NCI-H69 (cell line): ENCODE data around the gene EIF5B.
"Not testable (repeated sequence)": the region's sequence is repeated elsewhere in the genome, so short reads cannot be mapped to it uniquely, and the experiment has no call there.

ENCODE experiments used
- DNase-seq: peaks from one replicate; lab custom pipeline; 2025; lab: John Stamatoyannopoulos, UW

The EIF5B gene

GRCh38 chr2:99337113-99338028 lies at the start of gene EIF5B:
Gene EIF5B (plus strand): TSS chr2:99337389. CDS start chr2:99337555, 166 bp downstream.
- peak; percentile 96 for DNase-seq

GRCh38 chr2:99297994-99298393 lies 39.2 kb upstream of the EIF5B start:
- DNase-seq = no peak

- DNase-seq = no peak
Measured at GRCh38 chr2:99299580-99299979, 37.6 kb upstream of the EIF5B start.

GRCh38 chr2:99301097-99301496 lies 36.1 kb upstream of the EIF5B start, which contains the start of gene LYG1:
Gene LYG1 (minus strand): TSS chr2:99301197. CDS start chr2:99295670, 5,527 bp downstream.
- DNase-seq = not testable (repeated sequence)

- no peak for DNase-seq
Measured at GRCh38 chr2:99317161-99317872, 19.9 kb upstream of the EIF5B start.

GRCh38 chr2:99317873-99318200 lies 19.4 kb upstream of the EIF5B start:
- not testable (repeated sequence) for DNase-seq

GRCh38 chr2:99325384-99325783 lies 11.8 kb upstream of the EIF5B start:
- no peak for DNase-seq

GRCh38 chr2:99335911-99336803 lies 1.0 kb upstream of the EIF5B start, which contains the start of gene TXNDC9:
Gene TXNDC9 (minus strand): TSS chr2:99336333. CDS start chr2:99333210, 3,123 bp downstream.
- peak; percentile 99 for DNase-seq

GRCh38 chr2:99336804-99337112 lies 431 bp upstream of the EIF5B start:
- no peak for DNase-seq

GRCh38 chr2:99338029-99338585 lies 918 bp downstream of the EIF5B start:
- DNase-seq = peak; percentile 45

- DNase-seq = no peak
Measured at GRCh38 chr2:99340669-99341236, 3.6 kb downstream of the EIF5B start.

GRCh38 chr2:99342536-99342935 lies 5.3 kb downstream of the EIF5B start:
- DNase-seq = no peak

- not testable (repeated sequence) for DNase-seq
Measured at GRCh38 chr2:99345446-99345845, 8.3 kb downstream of the EIF5B start.

- no peak for DNase-seq
Measured at GRCh38 chr2:99346218-99346617, 9.0 kb downstream of the EIF5B start.

- no peak for DNase-seq
Measured at GRCh38 chr2:99348173-99348572, 11.0 kb downstream of the EIF5B start.

- no peak for DNase-seq
Measured at GRCh38 chr2:99350194-99350593, 13.0 kb downstream of the EIF5B start.

GRCh38 chr2:99354070-99354469 lies 16.9 kb downstream of the EIF5B start:
- no peak for DNase-seq

- DNase-seq = not testable (repeated sequence)
Measured at GRCh38 chr2:99354825-99355224, 17.6 kb downstream of the EIF5B start.

GRCh38 chr2:99356853-99357252 lies 19.7 kb downstream of the EIF5B start:
- DNase-seq = no peak

- no peak for DNase-seq
Measured at GRCh38 chr2:99365661-99366060, 28.5 kb downstream of the EIF5B start.

- DNase-seq = not testable (repeated sequence)
Measured at GRCh38 chr2:99368854-99369253, 31.7 kb downstream of the EIF5B start.
